NCI-H69 (cell line): ENCODE measurements around the gene PREX1.

ENCODE experiments used
- DNase-seq: peaks from one replicate; lab custom pipeline; 2025; lab: John Stamatoyannopoulos, UW

Gene PREX1

GRCh38 chr20:48604426-48604825 lies 223.4 kb downstream of the PREX1 start:
- no peak for DNase-seq

- peak; percentile 18 for DNase-seq
Observed at GRCh38 chr20:48603819-48604405, 223.9 kb downstream of the PREX1 start.

GRCh38 chr20:48603116-48603818 lies 224.5 kb downstream of the PREX1 start:
- peak; percentile 59 for DNase-seq

- no peak for DNase-seq
Observed at GRCh38 chr20:48601798-48602197, 226.0 kb downstream of the PREX1 start.

GRCh38 chr20:48600470-48600945 lies 227.3 kb downstream of the PREX1 start:
- no peak for DNase-seq

GRCh38 chr20:48599748-48600469 lies 227.9 kb downstream of the PREX1 start:
- no peak for DNase-seq

- no peak for DNase-seq
Observed at GRCh38 chr20:48599106-48599747, 228.6 kb downstream of the PREX1 start.

GRCh38 chr20:48598303-48598941 lies 229.4 kb downstream of the PREX1 start:
- peak; percentile 7 for DNase-seq

GRCh38 chr20:48597521-48598302 lies 230.1 kb downstream of the PREX1 start:
- DNase-seq: peak; percentile 3

GRCh38 chr20:48596334-48596898 lies 231.4 kb downstream of the PREX1 start:
- no peak for DNase-seq

GRCh38 chr20:48595495-48596333 lies 232.1 kb downstream of the PREX1 start:
- DNase-seq: no peak

- DNase-seq: no peak
Observed at GRCh38 chr20:48594533-48594932, 233.3 kb downstream of the PREX1 start.

- DNase-seq: no peak
Observed at GRCh38 chr20:48592107-48592940, 235.5 kb downstream of the PREX1 start.

GRCh38 chr20:48586730-48587129 lies 241.1 kb downstream of the PREX1 start:
- no peak for DNase-seq

- DNase-seq: peak; percentile 88
Observed at GRCh38 chr20:48585061-48585870, 242.5 kb downstream of the PREX1 start.

- no peak for DNase-seq
Observed at GRCh38 chr20:48584391-48585060, 243.3 kb downstream of the PREX1 start.

- DNase-seq: no peak
Observed at GRCh38 chr20:48583801-48584200, 244.0 kb downstream of the PREX1 start.

- DNase-seq: no peak
Observed at GRCh38 chr20:48583171-48583570, 244.6 kb downstream of the PREX1 start.
